PC-9 (cell line): Measurements from ENCODE around the gene CAMTA1.

Experiments
- EZH2 ChIP-seq: fragments of 200-600 bp; sonication (generic); IDR thresholded peaks from 2 replicates; pipeline ENCODE4 v1.8.0; 2017; ENCODE audit warnings: antibody characterized with exemption, low read depth
- TF ChIP-seq, protein P1 (sequence below): fragments of 200-600 bp; sonication (generic); conservative IDR thresholded peaks from 2 replicates; pipeline ENCODE4 v1.6.1; 2017; ENCODE audit warnings: mixed run types, antibody characterized with exemption, mild to moderate bottlenecking, moderate library complexity

GRCh38 chr1:7501723-7502603, 716.7 kb downstream of the CAMTA1 start:
- TF ChIP-seq, protein P1, sequence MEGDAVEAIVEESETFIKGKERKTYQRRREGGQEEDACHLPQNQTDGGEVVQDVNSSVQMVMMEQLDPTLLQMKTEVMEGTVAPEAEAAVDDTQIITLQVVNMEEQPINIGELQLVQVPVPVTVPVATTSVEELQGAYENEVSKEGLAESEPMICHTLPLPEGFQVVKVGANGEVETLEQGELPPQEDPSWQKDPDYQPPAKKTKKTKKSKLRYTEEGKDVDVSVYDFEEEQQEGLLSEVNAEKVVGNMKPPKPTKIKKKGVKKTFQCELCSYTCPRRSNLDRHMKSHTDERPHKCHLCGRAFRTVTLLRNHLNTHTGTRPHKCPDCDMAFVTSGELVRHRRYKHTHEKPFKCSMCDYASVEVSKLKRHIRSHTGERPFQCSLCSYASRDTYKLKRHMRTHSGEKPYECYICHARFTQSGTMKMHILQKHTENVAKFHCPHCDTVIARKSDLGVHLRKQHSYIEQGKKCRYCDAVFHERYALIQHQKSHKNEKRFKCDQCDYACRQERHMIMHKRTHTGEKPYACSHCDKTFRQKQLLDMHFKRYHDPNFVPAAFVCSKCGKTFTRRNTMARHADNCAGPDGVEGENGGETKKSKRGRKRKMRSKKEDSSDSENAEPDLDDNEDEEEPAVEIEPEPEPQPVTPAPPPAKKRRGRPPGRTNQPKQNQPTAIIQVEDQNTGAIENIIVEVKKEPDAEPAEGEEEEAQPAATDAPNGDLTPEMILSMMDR, result no peak
- TF ChIP-seq EZH2, result no peak
